Immature natural killer cell (primary cell): ENCODE measurements around the gene AUP1. TPM values are rescaled to one million over a fixed set of nuclear protein-coding genes. Genes with fewer than 3 reads are reported as not detected.
"Not testable (repeated sequence)": the region's sequence is repeated elsewhere in the genome, so short reads cannot be mapped to it uniquely, and the experiment has no call there.

ENCODE experiments used
- DNase-seq, 3 donors: peaks; one replicate each; pipeline ENCODE4 v3.0.0; 2022; ENCODE audit warnings: mixed read lengths in 1 of 3
- H3K27ac Mint-ChIP-seq, 6 donors: one replicate each; pipeline ENCODE4 v1.8.0; 2020; ENCODE audit warnings: mixed read lengths in 6 of 6, mild to moderate bottlenecking in 5 of 6, inconsistent platforms in 4 of 6, moderate library complexity in 3 of 6
- H3K27me3 Mint-ChIP-seq, 3 donors: one replicate each; pipeline ENCODE4 v1.8.0; 2020 to 2021; ENCODE audit warnings: low read depth in 3 of 3, mild to moderate bottlenecking in 3 of 3, mixed read lengths in 3 of 3, moderate library complexity in 3 of 3, inconsistent platforms in 1 of 3
- H3K36me3 Mint-ChIP-seq, 3 donors: one replicate each; pipeline ENCODE4 v1.8.0; 2020; ENCODE audit warnings: mixed read lengths in 3 of 3, inconsistent platforms in 2 of 3, mild to moderate bottlenecking in 2 of 3
- H3K4me1 Mint-ChIP-seq, 2 donors: one replicate each; pipeline ENCODE4 v1.8.0; 2020; ENCODE audit warnings: inconsistent platforms in 2 of 2, mild to moderate bottlenecking in 2 of 2, mixed read lengths in 2 of 2, moderate library complexity in 1 of 2
- H3K4me3 Mint-ChIP-seq, 5 donors: one replicate each; pipeline ENCODE4 v1.8.0; 2020; ENCODE audit warnings: mild to moderate bottlenecking in 5 of 5, mixed read lengths in 5 of 5, inconsistent platforms in 3 of 5, moderate library complexity in 3 of 5
- H3K9me3 Mint-ChIP-seq, 6 donors: one replicate each; pipeline ENCODE4 v1.8.0; 2020; ENCODE audit warnings: mild to moderate bottlenecking in 6 of 6, mixed read lengths in 6 of 6, inconsistent platforms in 4 of 6, moderate library complexity in 3 of 6
- polyA plus RNA-seq, 3 donors: library from polyadenylated mRNA; unstranded; fragments of 300-500 nt; fragmentation: Illumina TruSeq; gene quantifications; one replicate each; pipeline ENCODE4 v1.2.3, GENCODE V29; 2021

Gene AUP1
- polyA plus RNA-seq, 3 donors from 2014 or later = 107 to 126 (median 118) TPM

- Mint-ChIP-seq H3K36me3 (no peaks in the 10 kb centered on the region), H3K4me3 (no peak overlapping the region), H3K27ac (no peak overlapping the region), H3K9me3 (no peaks in the 10 kb centered on the region), H3K4me1 (peaks cover 0 to 1% of the 10 kb centered on the region in 2 donors), H3K27me3 (peaks cover 7 to 20% (median 13%) of the 10 kb centered on the region in 3 donors)
- DNase-seq = no peak
Measured at GRCh38 chr2:74566076-74566753, 36.7 kb upstream of the AUP1 start.

GRCh38 chr2:74564222-74564621 lies 34.7 kb upstream of the AUP1 start:
- H3K4me1 Mint-ChIP-seq = peaks cover 4 to 6% of the 10 kb centered on the region in 2 donors

GRCh38 chr2:74562126-74562775 lies 32.7 kb upstream of the AUP1 start:
- no peaks in the 10 kb centered on the region for H3K36me3 Mint-ChIP-seq
- H3K4me3 Mint-ChIP-seq = no peak overlapping the region
- peaks cover 4 to 23% (median 10%) of the 10 kb centered on the region in 3 donors for H3K27me3 Mint-ChIP-seq
- DNase-seq = no peak
- H3K9me3 Mint-ChIP-seq = no peaks in the 10 kb centered on the region
- no peak overlapping the region for H3K27ac Mint-ChIP-seq
- H3K4me1 Mint-ChIP-seq = peaks cover 4 to 6% of the 10 kb centered on the region in 2 donors

More at GRCh38 chr2:74564222-74564621, 34.7 kb upstream of the AUP1 start:
- no peak for DNase-seq
- Mint-ChIP-seq H3K4me3 (no peak overlapping the region), H3K27me3 (peaks cover 9 to 23% (median 13%) of the 10 kb centered on the region in 3 donors), H3K27ac (no peak overlapping the region), H3K36me3 (no peaks in the 10 kb centered on the region), H3K9me3 (no peaks in the 10 kb centered on the region)

- H3K27ac Mint-ChIP-seq = not testable (repeated sequence)
Measured at GRCh38 chr2:74561022-74561421, 31.5 kb upstream of the AUP1 start.

GRCh38 chr2:74560591-74560990 lies 31.1 kb upstream of the AUP1 start:
- Mint-ChIP-seq H3K4me1 (peaks cover 11 to 14% of the 10 kb centered on the region in 2 donors), H3K9me3 (no peaks in the 10 kb centered on the region), H3K27me3 (peaks cover 1 to 25% (median 5%) of the 10 kb centered on the region in 3 donors), H3K27ac (no peak overlapping the region), H3K36me3 (no peaks in the 10 kb centered on the region), H3K4me3 (no peak overlapping the region)
- DNase-seq = no peak

More at GRCh38 chr2:74561022-74561421, 31.5 kb upstream of the AUP1 start:
- H3K9me3 Mint-ChIP-seq, H3K4me3 Mint-ChIP-seq, H3K36me3 Mint-ChIP-seq, H3K4me1 Mint-ChIP-seq, DNase-seq: not testable (repeated sequence)
- H3K27me3 Mint-ChIP-seq = peaks cover 1 to 24% (median 8%) of the 10 kb centered on the region in 3 donors

GRCh38 chr2:74559912-74560311 lies 30.4 kb upstream of the AUP1 start:
- DNase-seq = no peak
- H3K36me3 Mint-ChIP-seq = no peaks in the 10 kb centered on the region
- peak overlapping the region in 1 of 6 donors; percentile 5 for H3K27ac Mint-ChIP-seq
- no peak overlapping the region for H3K4me3 Mint-ChIP-seq
- peaks cover 1 to 30% (median 10%) of the 10 kb centered on the region in 3 donors for H3K27me3 Mint-ChIP-seq
- H3K4me1 Mint-ChIP-seq = peaks cover 17 to 20% of the 10 kb centered on the region in 2 donors
- no peaks in the 10 kb centered on the region for H3K9me3 Mint-ChIP-seq

- no peak overlapping the region for H3K4me3 Mint-ChIP-seq
- no peaks in the 10 kb centered on the region for H3K36me3 Mint-ChIP-seq
- peaks cover 4 to 29% (median 15%) of the 10 kb centered on the region in 3 donors for H3K27me3 Mint-ChIP-seq
- no peaks in the 10 kb centered on the region for H3K9me3 Mint-ChIP-seq
- no peak for DNase-seq
- peak overlapping the region in 2 of 6 donors; percentile 10 to 43 for H3K27ac Mint-ChIP-seq
- H3K4me1 Mint-ChIP-seq = peaks cover 20 to 21% of the 10 kb centered on the region in 2 donors
Measured at GRCh38 chr2:74558284-74559230, 29.1 kb upstream of the AUP1 start.

GRCh38 chr2:74556831-74557370 lies 27.4 kb upstream of the AUP1 start:
- Mint-ChIP-seq H3K27ac (peak overlapping the region in 4 of 6 donors; percentile 32 to 78 (median 54)), H3K9me3 (no peaks in the 10 kb centered on the region)

GRCh38 chr2:74556159-74556558 lies 26.7 kb upstream of the AUP1 start:
- peaks cover 4 to 29% (median 27%) of the 10 kb centered on the region in 3 donors for H3K27me3 Mint-ChIP-seq
- peak overlapping the region; percentile 57 to 93 (median 79) for H3K27ac Mint-ChIP-seq

More at GRCh38 chr2:74556831-74557370, 27.4 kb upstream of the AUP1 start:
- Mint-ChIP-seq H3K4me1 (peaks cover 20 to 22% of the 10 kb centered on the region in 2 donors), H3K36me3 (no peaks in the 10 kb centered on the region), H3K27me3 (peaks cover 4 to 26% (median 23%) of the 10 kb centered on the region in 3 donors), H3K4me3 (peak overlapping the region in 3 of 5 donors; percentile 5 to 95 (median 46))
- no peak for DNase-seq

GRCh38 chr2:74555610-74556103 lies 26.2 kb upstream of the AUP1 start:
- peak overlapping the region; percentile 86 to 96 (median 92) for H3K27ac Mint-ChIP-seq
- no peaks in the 10 kb centered on the region for H3K9me3 Mint-ChIP-seq
- DNase-seq = no peak
- H3K36me3 Mint-ChIP-seq = no peaks in the 10 kb centered on the region
- peaks cover 20 to 22% of the 10 kb centered on the region in 2 donors for H3K4me1 Mint-ChIP-seq
- peak overlapping the region; percentile 95 to 97 (median 96) for H3K4me3 Mint-ChIP-seq
- H3K27me3 Mint-ChIP-seq = peaks cover 4 to 29% (median 29%) of the 10 kb centered on the region in 3 donors

More at GRCh38 chr2:74556159-74556558, 26.7 kb upstream of the AUP1 start:
- no peaks in the 10 kb centered on the region for H3K9me3 Mint-ChIP-seq
- H3K4me3 Mint-ChIP-seq = peak overlapping the region; percentile 95 to 97 (median 96)
- no peak for DNase-seq
- H3K4me1 Mint-ChIP-seq = peaks cover 20 to 22% of the 10 kb centered on the region in 2 donors
- H3K36me3 Mint-ChIP-seq = no peaks in the 10 kb centered on the region

GRCh38 chr2:74554820-74555531 lies 25.5 kb upstream of the AUP1 start:
- Mint-ChIP-seq H3K4me3 (peak overlapping the region; percentile 95 to 97 (median 96)), H3K9me3 (no peaks in the 10 kb centered on the region), H3K4me1 (peaks cover 15 to 19% of the 10 kb centered on the region in 2 donors), H3K27ac (peak overlapping the region; percentile 86 to 96 (median 92)), H3K36me3 (no peaks in the 10 kb centered on the region), H3K27me3 (peaks cover 7 to 32% (median 30%) of the 10 kb centered on the region in 3 donors)
- DNase-seq = peak; percentile 46 to 52 (median 50)
